H1 (cell line): ENCODE results near the gene ZFR. TPM values are rescaled to one million over a fixed set of nuclear protein-coding genes. Genes with fewer than 3 reads are reported as not detected.

Experiments
- CTCF ChIP-seq, 3 experiments: IDR thresholded peaks; 1 replicate in 2 of 3; 2 replicates in 1 of 3; pipeline versions ENCODE4 v1.5.1 to v1.6.1; 2011; ENCODE audit warnings: low read length in 3 of 3, mild to moderate bottlenecking in 3 of 3, inconsistent platforms in 2 of 3, low read depth in 1 of 3, moderate library complexity in 1 of 3; ENCODE audit not compliant: insufficient read depth in 1 of 3; ENCODE audit errors: control extremely low read depth in 1 of 3
- FOSL1 ChIP-seq: IDR thresholded peaks from 2 replicates; pipeline ENCODE4 v1.6.1; 2011; ENCODE audit warnings: mild to moderate bottlenecking, low read depth, low read length, moderate library complexity; ENCODE audit not compliant: insufficient read depth
- MAX ChIP-seq: IDR thresholded peaks from 2 replicates; pipeline ENCODE4 v1.6.1; 2012; ENCODE audit warnings: inconsistent platforms
- polyA plus RNA-seq, 7 experiments: library from polyadenylated mRNA; depleted of rRNA in 3 of 7; stranded (reverse) in 5 of 7; unstranded in 2 of 7; fragments of >200 nt in 5 of 7; fragments of 200-250 nt in 2 of 7; gene quantifications; 1 replicate in 5 of 7; 2 replicates in 1 of 7; 4 replicates in 1 of 7; pipeline versions ENCODE4 v1.2.1 to v1.2.3, GENCODE V29; 2011 to 2013; ENCODE audit warnings: missing spikeins in 2 of 7, mixed read lengths in 2 of 7
- total RNA-seq: library from RNA; stranded (reverse); fragmentation: NEBNext Ultra II Directional; extraction: Animal tissue kit (Norgen Biotek cat#: 25700); gene quantifications from 2 replicates; pipeline ENCODE4 v1.2.1, GENCODE V29; 2021

Gene ZFR
- total and polyA plus RNA-seq, 2 of the 8 experiments (the other 6 are each of a cell fraction or from before 2014, with no cell fraction given): 68.8 to 92.7 TPM

GRCh38 chr5:32342656-32343055, 101.9 kb downstream of the ZFR start (continued):
- TF ChIP-seq CTCF (IDR thresholded peaks at IDR 0.05; ENCODE audit: control extremely low read depth in 1 of 3, insufficient read depth in 1 of 3, low read depth in 1 of 3, low read length in 3 of 3) (no peak), FOSL1 (no peak), MAX (no peak)
